Motor neuron (in vitro differentiated cells): ENCODE measurements around the gene EIF2A. TPM values are rescaled to one million over a fixed set of nuclear protein-coding genes. Genes with fewer than 3 reads are reported as not detected.

ENCODE experiments used
- ATAC-seq, 8 experiments: fragments of 200-7000 bp; cut with Tn5 transposase; replicated peaks in 6 of 8; 2 replicates each; pipeline ENCODE4 v1.8.0; 2021; ENCODE audit warnings: mild to moderate bottlenecking in 8 of 8, moderate library complexity in 8 of 8
- H3K27ac ChIP-seq, 2 donors: fragments of 250-450 bp; sonication (Bioruptor Pico); 2 replicates each; pipeline ENCODE4 v1.9.0; 2021; ENCODE audit warnings: antibody characterized with exemption in 2 of 2, mild to moderate bottlenecking in 2 of 2, moderate library complexity in 1 of 2
- H3K4me1 ChIP-seq, 2 donors: fragments of 250-450 bp; sonication (Bioruptor Pico); replicated peaks in 1 of 2; 2 replicates each; pipeline ENCODE4 v1.6.1; 2021; ENCODE audit warnings: antibody characterized with exemption in 2 of 2, mild to moderate bottlenecking in 2 of 2, moderate library complexity in 1 of 2
- H3K4me3 ChIP-seq, 5 donors: fragments of 250-450 bp; sonication (Bioruptor Pico); 2 replicates each; pipeline ENCODE4 v1.9.0; 2021; ENCODE audit warnings: antibody characterized with exemption in 5 of 5, mild to moderate bottlenecking in 5 of 5, moderate library complexity in 4 of 5
- WGBS, 10 experiments: fragments of 450-650 bp; shearing (Covaris generic); methylation state at CpG; one replicate each; pipeline ENCODE4 v1.0.0; 2022; 5-methylcytosine and 5-hydroxymethylcytosine counted together
- in situ Hi-C, 9 experiments: fragments of 400-800 bp; cut with MboI; loops; one replicate each; pipeline ENCODE4 v1.15.0; 2021; ENCODE audit warnings: low sequenced_read_pairs in 9 of 9, low pct_unique_long_range_greater_than_20kb in 2 of 9; ENCODE audit not compliant: unreplicated experiment in 9 of 9
- total RNA-seq, 8 experiments: library from RNA; unstranded; fragments of 300-600 nt; gene quantifications; 2 replicates each; pipeline versions ENCODE4 v1.2.3 to v1.2.4, GENCODE V29; 2022

The EIF2A gene
- total RNA-seq, 8 experiments from 2014 or later: 61.7 to 128 (median 97.5) TPM

DNA sequence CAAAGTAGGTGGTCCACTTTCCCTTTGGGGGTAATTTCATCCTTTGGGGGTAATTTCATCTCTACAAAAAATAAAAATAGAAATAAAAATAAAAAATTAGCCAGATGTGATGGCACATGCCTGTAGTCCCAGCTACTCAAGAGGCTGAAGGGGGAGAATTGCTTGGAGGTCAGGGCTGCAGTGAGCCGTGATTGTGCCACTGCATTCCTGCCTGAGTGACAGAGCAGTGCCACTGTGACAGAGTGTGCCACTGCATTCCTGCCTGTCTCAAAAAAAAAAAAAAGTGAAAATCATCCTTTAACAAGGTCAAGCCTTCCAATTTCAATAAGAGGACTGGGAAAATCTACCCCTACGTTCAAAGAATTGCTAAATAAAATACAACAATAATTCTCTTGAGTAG is 23.0 kb upstream of the EIF2A start:
- ATAC-seq: no peak
- H3K4me3 ChIP-seq: no peak overlapping the region
- WGBS, 10 experiments: 60 to 100% (median 86%) methylated on average over 1 to 2 of the region's 2 CpGs; no CpG with 5 or more reads in 1 of the 10 experiments
- no peak overlapping the region for H3K27ac ChIP-seq
- in situ Hi-C loops: no loop called here
- H3K4me1 ChIP-seq: peaks cover 0 to 7% of the 10 kb centered on the region in 2 donors

DNA sequence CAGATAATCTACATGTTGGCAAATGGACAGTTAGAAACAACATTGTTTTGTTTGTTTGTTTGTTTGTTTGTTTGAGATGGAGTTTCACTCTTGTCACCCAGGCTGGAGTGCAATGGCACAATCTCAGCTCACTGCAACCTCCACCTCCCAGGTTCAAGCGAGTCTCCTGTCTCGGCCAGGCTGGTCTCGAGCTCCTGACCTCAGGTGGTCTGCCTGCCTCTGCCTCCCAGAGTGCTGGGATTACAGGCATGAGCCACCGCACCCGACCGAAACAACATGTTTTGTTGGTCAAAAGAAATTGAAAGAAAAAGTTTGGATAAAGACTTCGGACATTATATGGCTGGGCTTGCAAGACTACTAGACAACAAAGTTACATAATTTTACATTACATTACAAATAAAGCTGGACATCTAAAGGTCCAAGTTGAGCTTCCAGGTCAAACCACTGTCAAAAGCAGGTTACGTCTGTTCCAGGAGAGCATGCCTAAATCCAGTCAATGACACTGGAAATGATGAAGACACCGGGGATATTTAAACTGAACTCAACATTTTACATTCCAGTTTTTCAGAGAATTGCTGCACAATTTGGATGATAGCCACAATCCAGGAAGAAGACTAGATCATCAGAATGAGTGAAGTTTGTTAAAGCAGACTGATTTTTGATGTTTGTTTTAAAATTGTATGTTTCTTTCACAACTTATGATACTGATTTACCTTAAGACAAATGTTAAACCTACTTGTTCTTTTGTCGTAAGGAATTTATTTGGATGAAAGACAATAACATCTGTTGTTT is 18.9 kb upstream of the EIF2A start:
- ATAC-seq: peak in 1 of 8 experiments; percentile 34
- in situ Hi-C loops: loop anchor here in 1 of 9 experiments (25.0 kb wide), 1 partner anchor 115 kb away; the partner anchor contains the start of gene TSC22D2
- Histone ChIP-seq H3K4me3 (no peak overlapping the region), H3K27ac (no peak overlapping the region), H3K4me1 (no peaks in the 10 kb centered on the region)
- WGBS, 10 experiments: 41 to 86% (median 67%) methylated on average over 3 to 8 of the region's 10 CpGs; no CpG with 5 or more reads in 1 of the 10 experiments

DNA sequence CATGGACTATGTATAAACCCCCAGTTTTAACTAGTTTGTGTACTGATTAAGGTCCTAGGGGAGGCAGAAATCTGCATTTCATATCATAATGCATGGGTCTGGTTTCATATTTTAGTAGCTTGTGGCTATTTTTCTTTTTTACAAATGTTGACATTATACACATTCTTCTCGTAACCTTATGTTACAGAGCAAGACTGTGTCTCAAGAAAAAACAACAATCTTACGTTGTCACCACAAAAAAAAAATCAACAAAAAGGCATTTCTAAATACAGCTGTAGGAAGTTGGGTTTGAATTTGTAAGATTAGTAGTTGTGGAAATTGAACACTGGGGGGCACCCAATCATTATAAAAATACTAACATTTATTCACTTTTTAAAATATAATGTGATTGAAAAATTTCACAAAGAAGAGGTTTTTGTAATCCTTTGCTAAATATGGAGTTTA is 18.2 kb upstream of the EIF2A start:
- 4 to 74% (median 55%) methylated on average over 2 of the region's 2 CpGs; no CpG with 5 or more reads in 1 of the 10 experiments for WGBS, 10 experiments
- Histone ChIP-seq H3K27ac (no peak overlapping the region), H3K4me3 (no peak overlapping the region), H3K4me1 (no peaks in the 10 kb centered on the region)
- in situ Hi-C loops: loop anchor here in 1 of 9 experiments (25.0 kb wide), 1 partner anchor 116 kb away; the partner anchor contains the start of gene TSC22D2
- ATAC-seq: peak in 3 of 8 experiments; percentile 17 to 94 (median 31)

DNA sequence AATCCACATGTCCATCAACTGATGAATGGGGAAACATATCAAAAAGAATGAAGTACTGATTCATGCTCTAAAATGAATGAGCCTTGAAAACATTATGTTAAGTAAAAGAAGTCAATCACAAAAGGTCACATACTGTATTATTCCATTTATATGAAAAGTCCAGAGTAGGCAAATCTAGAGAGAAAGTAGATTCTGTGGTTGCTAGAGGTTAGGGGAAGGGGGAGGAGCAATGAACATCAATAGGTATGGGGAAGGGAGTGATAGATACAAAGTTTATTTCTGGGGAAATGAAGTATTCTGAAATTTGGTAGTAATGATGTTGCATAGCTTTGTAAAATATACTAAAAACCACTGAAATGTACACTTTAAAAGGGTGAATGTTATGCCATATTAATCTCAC is 14.8 kb upstream of the EIF2A start:
- H3K4me1 ChIP-seq: no peaks in the 10 kb centered on the region
- no peak overlapping the region for H3K27ac ChIP-seq
- in situ Hi-C loops: loop anchor here in 1 of 9 experiments (25.0 kb wide), 1 partner anchor 119 kb away; the partner anchor contains the start of gene TSC22D2
- no peak for ATAC-seq
- no peak overlapping the region for H3K4me3 ChIP-seq

GRCh38 chr3:150535204-150535603 is 11.4 kb upstream of the EIF2A start:
- Histone ChIP-seq H3K27ac (no peak overlapping the region), H3K4me3 (no peak overlapping the region), H3K4me1 (no peaks in the 10 kb centered on the region)
- ATAC-seq: no peak
- in situ Hi-C loops: loop anchor here in 1 of 9 experiments (25.0 kb wide), 1 partner anchor 123 kb away; the partner anchor contains the start of gene TSC22D2
- 30 to 90% (median 68%) methylated on average over 1 to 4 of the region's 4 CpGs for WGBS, 10 experiments

- Histone ChIP-seq H3K27ac (no peak overlapping the region), H3K4me1 (no peaks in the 10 kb centered on the region), H3K4me3 (no peak overlapping the region)
- in situ Hi-C loops: loop anchor here in 1 of 9 experiments (25.0 kb wide), 1 partner anchor 126 kb away; the partner anchor contains the start of gene TSC22D2
- WGBS, 10 experiments: 73 to 95% (median 88%) methylated on average over 2 to 9 of the region's 10 CpGs
- ATAC-seq: peak in 6 of 8 experiments; percentile 27 to 66 (median 64)
These were observed 8.0 kb upstream of the EIF2A start for GRCh38 chr3:150538324-150539208.

DNA sequence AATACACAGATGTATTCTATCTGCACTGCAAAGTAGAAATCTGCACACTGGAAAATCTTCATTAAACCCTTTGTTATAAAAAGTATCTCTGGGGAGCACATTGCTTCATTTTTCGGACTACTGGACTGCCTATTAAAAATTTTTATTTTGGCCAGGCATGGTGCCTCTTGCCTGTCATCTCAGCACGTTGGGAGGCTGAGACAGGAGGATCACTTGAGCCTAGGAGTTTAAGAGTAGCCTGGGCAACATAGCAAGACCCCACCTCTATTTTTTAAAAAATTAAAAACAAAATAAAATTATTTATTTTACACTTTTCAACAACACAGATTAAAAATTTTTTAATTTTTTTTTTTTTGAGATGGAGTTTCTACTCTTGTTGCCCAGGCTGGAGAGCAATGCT is 6.3 kb upstream of the EIF2A start:
- no peak overlapping the region for H3K4me3 ChIP-seq
- WGBS, 10 experiments: 75 to 100% (median 91%) methylated on average over 1 to 2 of the region's 2 CpGs
- in situ Hi-C loops: loop anchor here in 1 of 9 experiments (25.0 kb wide), 1 partner anchor 128 kb away; the partner anchor contains the start of gene TSC22D2
- no peak overlapping the region for H3K27ac ChIP-seq
- ATAC-seq: no peak
- H3K4me1 ChIP-seq: peaks cover 0 to 4% of the 10 kb centered on the region in 2 donors

DNA sequence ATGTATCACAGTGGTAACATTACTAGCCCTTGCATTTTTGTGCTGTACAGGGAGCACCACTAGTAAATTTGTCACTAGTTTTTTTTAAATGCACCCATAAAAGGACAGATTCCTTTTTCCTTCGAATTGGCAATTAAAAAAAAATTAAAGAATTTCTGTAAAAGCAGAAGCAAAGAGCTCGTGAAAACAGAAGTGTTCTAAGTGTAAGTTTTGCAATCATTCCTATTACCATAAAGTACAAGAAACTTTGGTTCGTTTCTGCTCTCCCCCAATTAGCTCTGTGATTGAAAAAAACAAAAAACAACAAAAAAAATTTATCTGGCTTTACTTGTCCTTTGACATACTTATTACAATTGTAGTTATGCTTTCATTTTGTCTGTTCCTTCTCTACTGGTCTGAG is 5.6 kb upstream of the EIF2A start:
- 75 to 100% (median 92%) methylated on average over 1 to 3 of the region's 3 CpGs for WGBS, 10 experiments
- Histone ChIP-seq H3K4me3 (no peak overlapping the region), H3K27ac (no peak overlapping the region), H3K4me1 (peaks cover 0 to 4% of the 10 kb centered on the region in 2 donors)
- ATAC-seq: no peak
- in situ Hi-C loops: loop anchor here in 1 of 9 experiments (25.0 kb wide), 1 partner anchor 129 kb away; the partner anchor contains the start of gene TSC22D2

GRCh38 chr3:150543128-150543527 is 3.5 kb upstream of the EIF2A start:
- no peak for ATAC-seq
- in situ Hi-C loops: loop anchor here in 1 of 9 experiments (25.0 kb wide), 1 partner anchor 131 kb away; the partner anchor contains the start of gene TSC22D2
- Histone ChIP-seq H3K27ac (no peak overlapping the region), H3K4me3 (no peak overlapping the region), H3K4me1 (peaks cover 0 to 10% of the 10 kb centered on the region in 2 donors)
- 41 to 100% (median 91%) methylated on average over 1 to 3 of the region's 3 CpGs for WGBS, 10 experiments

GRCh38 chr3:150543531-150543930 is 3.1 kb upstream of the EIF2A start:
- in situ Hi-C loops: loop anchor here in 1 of 9 experiments (25.0 kb wide), 1 partner anchor 131 kb away; the partner anchor contains the start of gene TSC22D2
- no peak overlapping the region for H3K27ac ChIP-seq
- no peak for ATAC-seq
- 74 to 100% (median 92%) methylated on average over 1 to 2 of the region's 2 CpGs; no CpG with 5 or more reads in 1 of the 10 experiments for WGBS, 10 experiments
- H3K4me1 ChIP-seq: peaks cover 0 to 10% of the 10 kb centered on the region in 2 donors
- peak overlapping the region in 2 of 5 donors; percentile 76 to 92 for H3K4me3 ChIP-seq

DNA sequence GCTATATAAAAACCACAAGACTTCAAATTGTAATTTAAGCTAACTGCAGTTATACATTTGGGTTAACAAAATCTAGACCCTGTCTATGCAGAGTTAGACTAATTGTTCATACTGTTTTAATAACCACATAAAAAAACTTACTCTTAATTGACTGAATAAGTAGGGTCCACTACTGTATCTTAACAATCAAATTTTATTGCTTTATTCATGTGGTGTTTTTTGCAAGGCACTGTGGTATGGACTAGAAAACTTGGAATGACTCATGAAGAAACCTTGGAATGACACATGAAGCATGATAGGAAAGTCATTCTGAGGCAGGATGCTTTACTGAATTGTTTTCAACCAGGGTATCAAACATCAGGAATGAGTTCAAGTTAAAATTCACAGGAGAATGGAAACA is 2.5 kb upstream of the EIF2A start:
- Histone ChIP-seq H3K4me1 (peaks cover 0 to 10% of the 10 kb centered on the region in 2 donors), H3K27ac (no peak overlapping the region), H3K4me3 (peak overlapping the region in 3 of 5 donors; percentile 56 to 92 (median 76))
- in situ Hi-C loops: loop anchor here in 1 of 9 experiments (25.0 kb wide), 1 partner anchor 132 kb away; the partner anchor contains the start of gene TSC22D2
- ATAC-seq: no peak

- no peak for ATAC-seq
- in situ Hi-C loops: loop anchor here in 1 of 9 experiments (25.0 kb wide), 1 partner anchor 132 kb away; the partner anchor contains the start of gene TSC22D2
- H3K27ac ChIP-seq: no peak overlapping the region
- H3K4me3 ChIP-seq: peak overlapping the region; percentile 56 to 92 (median 73)
- peaks cover 0 to 10% of the 10 kb centered on the region in 2 donors for H3K4me1 ChIP-seq
- 0 to 20% (median 0%) methylated on average over 1 of the region's 1 CpG; no CpG with 5 or more reads in 3 of the 10 experiments for WGBS, 10 experiments
These were observed 1.9 kb upstream of the EIF2A start for GRCh38 chr3:150544726-150545125.
